Measurements from ENCODE around the gene MAP3K9.

DNA sequence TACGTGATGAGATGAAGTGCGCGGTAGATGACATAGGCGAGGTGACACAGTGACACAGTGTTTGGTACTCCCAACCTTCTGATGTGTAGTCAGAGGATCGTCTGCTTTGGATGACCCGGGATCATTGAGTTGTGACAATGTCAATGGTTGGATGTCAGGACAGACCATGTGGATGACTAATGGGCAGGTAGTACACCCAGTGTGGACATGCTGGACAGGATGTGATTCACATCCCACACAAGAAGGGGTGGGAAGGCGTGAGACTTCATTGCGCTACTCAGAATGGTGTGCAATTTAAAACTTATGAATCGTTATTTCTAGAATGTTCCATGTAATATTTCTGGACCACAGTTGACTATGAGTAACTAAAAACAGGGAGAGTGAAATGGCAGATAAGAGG lies 23.8 kb downstream of the MAP3K9 start:
- no peak for TF ChIP-seq GATA2 (IDR thresholded peaks at IDR 0.05; ENCODE audit: low read depth, low read length)
- no peak for TF ChIP-seq GATA3 (IDR thresholded peaks at IDR 0.05; ENCODE audit: low read depth, low read length)
